ENCODE data around the gene RAP1GAP. TPM values are rescaled to one million over a fixed set of nuclear protein-coding genes. Genes with fewer than 3 reads are reported as not detected.
A peak's percentile ranks its signal among the peaks of the same experiment; 100 is the strongest.

RAP1GAP gene
- total and polyA plus RNA-seq, 9 of the 15 experiments (the other 6 are each of a cell fraction or from before 2014, with no cell fraction given): 0.29 to 30.2 (median 19.2) TPM

DNA sequence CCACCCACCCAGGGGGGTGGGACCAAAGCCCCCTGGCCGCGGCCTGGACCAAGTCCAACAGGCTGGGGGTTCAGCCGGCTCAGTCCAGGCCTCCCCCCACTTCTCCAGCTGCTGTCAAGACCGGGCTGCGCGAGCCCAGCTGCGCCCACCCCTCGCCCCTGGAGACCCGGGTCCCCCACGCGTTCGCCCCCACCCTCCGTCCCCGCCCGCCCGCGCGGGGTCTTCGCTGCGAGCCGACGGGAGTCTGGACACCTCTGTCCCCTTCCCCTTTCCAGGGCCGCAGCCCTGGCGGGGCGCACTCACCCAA, 253 bp downstream of the RAP1GAP start:
- intact Hi-C loops (cut with micrococcal nuclease): no loop called here
- TF ChIP-seq EGR1 (conservative IDR thresholded peaks at IDR 0.05) (peak; percentile 49; the same call in 1 of the 2 replicates), ZNF239 (CRISPR knock-in tag; IDR thresholded peaks at IDR 0.05) (no peak), SREBF2 (CRISPR knock-in tag; IDR thresholded peaks at IDR 0.05) (no peak), E2F6 (IDR thresholded peaks at IDR 0.05; ENCODE audit: borderline replicate concordance in 1 of 2, extremely low read depth in 1 of 2, insufficient read depth in 1 of 2, insufficient read length in 1 of 2, low read depth in 1 of 2, low read length in 1 of 2, poor library complexity in 1 of 2, severe bottlenecking in 1 of 2) (peak in 1 of 2 experiments; percentile 2), KAT7 (CRISPR knock-in tag; IDR thresholded peaks at IDR 0.05; ENCODE audit: borderline replicate concordance) (peak; percentile 14; the same call in 1 of the 2 replicates), RAD51 (IDR thresholded peaks at IDR 0.05; ENCODE audit: borderline replicate concordance, low read depth) (no peak), HLTF (IDR thresholded peaks at IDR 0.05) (no peak), ZNF740 (CRISPR knock-in tag; IDR thresholded peaks at IDR 0.05) (no peak), ZNF740 (tag; IDR thresholded peaks at IDR 0.05) (0 out of 4 replicates have a peak, but pooled peaks of 1 of the 2 experiments have one; percentile 54)
- TF ChIP-seq, protein P1, sequence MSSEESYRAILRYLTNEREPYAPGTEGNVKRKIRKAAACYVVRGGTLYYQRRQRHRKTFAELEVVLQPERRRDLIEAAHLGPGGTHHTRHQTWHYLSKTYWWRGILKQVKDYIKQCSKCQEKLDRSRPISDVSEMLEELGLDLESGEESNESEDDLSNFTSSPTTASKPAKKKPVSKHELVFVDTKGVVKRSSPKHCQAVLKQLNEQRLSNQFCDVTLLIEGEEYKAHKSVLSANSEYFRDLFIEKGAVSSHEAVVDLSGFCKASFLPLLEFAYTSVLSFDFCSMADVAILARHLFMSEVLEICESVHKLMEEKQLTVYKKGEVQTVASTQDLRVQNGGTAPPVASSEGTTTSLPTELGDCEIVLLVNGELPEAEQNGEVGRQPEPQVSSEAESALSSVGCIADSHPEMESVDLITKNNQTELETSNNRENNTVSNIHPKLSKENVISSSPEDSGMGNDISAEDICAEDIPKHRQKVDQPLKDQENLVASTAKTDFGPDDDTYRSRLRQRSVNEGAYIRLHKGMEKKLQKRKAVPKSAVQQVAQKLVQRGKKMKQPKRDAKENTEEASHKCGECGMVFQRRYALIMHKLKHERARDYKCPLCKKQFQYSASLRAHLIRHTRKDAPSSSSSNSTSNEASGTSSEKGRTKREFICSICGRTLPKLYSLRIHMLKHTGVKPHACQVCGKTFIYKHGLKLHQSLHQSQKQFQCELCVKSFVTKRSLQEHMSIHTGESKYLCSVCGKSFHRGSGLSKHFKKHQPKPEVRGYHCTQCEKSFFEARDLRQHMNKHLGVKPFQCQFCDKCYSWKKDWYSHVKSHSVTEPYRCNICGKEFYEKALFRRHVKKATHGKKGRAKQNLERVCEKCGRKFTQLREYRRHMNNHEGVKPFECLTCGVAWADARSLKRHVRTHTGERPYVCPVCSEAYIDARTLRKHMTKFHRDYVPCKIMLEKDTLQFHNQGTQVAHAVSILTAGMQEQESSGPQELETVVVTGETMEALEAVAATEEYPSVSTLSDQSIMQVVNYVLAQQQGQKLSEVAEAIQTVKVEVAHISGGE (CRISPR knock-in tag; IDR thresholded peaks at IDR 0.05): no peak
- in situ Hi-C loops (cut with MboI): loop anchor here (25.0 kb wide), 1 partner anchor 157 kb away; the partner anchor contains the start of gene ALPL
- peak in 1 of 4 experiments; percentile 74 for DNase-seq (ENCODE audit: extremely low read depth in 1 of 4, low spot score in 3 of 4)
- ATAC-seq: no peak
- CTCF ChIA-PET (ENCODE audit: low intra/inter-chr PET ratio): no interaction called here
- Histone ChIP-seq H3K4me1 (replicated peaks in 1 of 2; ENCODE audit: control insufficient read depth in 2 of 2, insufficient read depth in 2 of 2, low read length in 2 of 2) (peaks cover 39 to 53% of the 10 kb centered on the region in 2 experiments), H3K79me2 (ENCODE audit: control insufficient read depth, insufficient read depth, low read length) (peaks cover 12% of the 10 kb centered on the region), H3K27ac (ENCODE audit: extremely low read depth, low read depth, low read length) (peak overlapping the region; percentile 85), H3K4me3 (peak overlapping the region; percentile 56), H3K9ac (ENCODE audit: insufficient read depth in 1 of 2, low read depth in 2 of 2, low read length in 2 of 2) (peak overlapping the region; percentile 87 to 91; a peak in 3 of 4 replicates), H3K36me3 (ENCODE audit: control insufficient read depth, insufficient read depth, low read length) (peaks cover 8% of the 10 kb centered on the region; the same call in 1 of the 3 replicates), H3K9me3 (replicated peaks; ENCODE audit: control insufficient read depth, insufficient read depth, low read depth, low read length) (no peaks in the 10 kb centered on the region), H4K20me1 (replicated peaks; ENCODE audit: control insufficient read depth, insufficient read depth, low read length) (peaks cover 3% of the 10 kb centered on the region; the same call in 1 of the 2 replicates), H3K27me3 (ENCODE audit: control insufficient read depth in 2 of 2, insufficient read depth in 2 of 2, low read length in 2 of 2) (no peaks in the 10 kb centered on the region), H2AFZ (ENCODE audit: low read depth, low read length) (peak overlapping the region; percentile 83), H3K4me2 (ENCODE audit: insufficient read depth, low read length) (peak overlapping the region; percentile 93), H3K9me1 (ENCODE audit: control insufficient read depth, insufficient read depth, low read length) (no peaks in the 10 kb centered on the region)
- no TSS peak for BruUV-seq (replicated peaks)
- FAIRE-seq: no peak
- 3% methylated on average over 5 of the region's 25 CpGs for WGBS (ENCODE audit: insufficient coverage, low coverage, missing lambda C conversion rate)
- POLR2A ChIA-PET: interaction anchor here (1.1 kb wide), 2 partner anchors 10 to 35 kb away, joined by 3 to 4 read pairs; no protein-coding TSS in a partner anchor

Data from K562 (cell line).